Endothelial cell of umbilical vein (primary cell): ENCODE data around the gene SH3YL1. TPM values are rescaled to one million over a fixed set of nuclear protein-coding genes. Genes with fewer than 3 reads are reported as not detected.

Experiments used
- BruUV-seq: library from RNA; stranded (reverse); fragments of 400-500 nt; replicated peaks from 2 replicates; lab custom pipeline; 2021; lab: Mats Ljungman, UMichigan
- CTCF ChIA-PET: fragments of 300-600, 350-600 bp; sonication (Branson Sonifier 250); formaldehyde crosslinking; loops from one replicate; lab custom pipeline; 2021; ENCODE audit warnings: antibody characterized with exemption, inconsistent platforms; lab: Charles Lee
- POLR2A ChIA-PET: fragments of 300-600, 350-600 bp; sonication (Branson Sonifier 250); formaldehyde crosslinking; loops from one replicate; lab custom pipeline; 2021; ENCODE audit warnings: antibody characterized with exemption, inconsistent platforms; lab: Charles Lee
- DNase-seq: peaks from one replicate; pipeline ENCODE4 v3.0.0-alpha.2; 2011; ENCODE audit warnings: low read depth, low spot score
- FAIRE-seq: peaks from 2 replicates; lab custom pipeline; 2011; peaks lifted over from hg19 to GRCh38; lab: Jason Lieb, UNC
- H2AFZ ChIP-seq: 2 replicates; pipeline ENCODE4 v1.6.0; 2012; ENCODE audit warnings: low read depth, low read length, control low read depth, inconsistent platforms
- H3K27ac ChIP-seq: 2 replicates; pipeline ENCODE4 v1.5.1; 2011; ENCODE audit warnings: low read depth, mild to moderate bottlenecking, control low read depth, low read length, moderate library complexity; ENCODE audit not compliant: insufficient read depth
- H3K27me3 ChIP-seq, 2 experiments: 2 replicates each; pipeline versions ENCODE4 v1.6.0 to v1.6.1; 2011; ENCODE audit warnings: low read length in 2 of 2, mixed read lengths in 1 of 2; ENCODE audit not compliant: control insufficient read depth in 2 of 2, insufficient read depth in 2 of 2
- H3K36me3 ChIP-seq, 2 experiments: 2 replicates in 1 of 2; 3 replicates in 1 of 2; pipeline ENCODE4 v1.5.1; 2011; ENCODE audit warnings: low read length in 2 of 2, mild to moderate bottlenecking in 1 of 2, moderate library complexity in 1 of 2; ENCODE audit not compliant: control insufficient read depth in 2 of 2, insufficient read depth in 2 of 2; ENCODE audit errors: extremely low read depth in 1 of 2
- H3K4me1 ChIP-seq: 3 replicates; pipeline ENCODE4 v1.5.1; 2011; ENCODE audit warnings: mild to moderate bottlenecking, low read length; ENCODE audit not compliant: control insufficient read depth, insufficient read depth; ENCODE audit errors: extremely low read depth
- H3K4me2 ChIP-seq: 2 replicates; pipeline ENCODE4 v1.6.1; 2011; ENCODE audit warnings: low read length, control low read depth, mixed read lengths; ENCODE audit not compliant: insufficient read depth
- H3K4me3 ChIP-seq, 3 experiments: fragments of 200-600 bp in 1 of 3; sonication (generic), shearing (Covaris generic) in 1 of 3; replicated peaks in 1 of 3; 2 replicates each; pipeline ENCODE4 v1.5.1; 2011 to 2016; ENCODE audit warnings: control low read depth in 3 of 3, low read length in 3 of 3, mild to moderate bottlenecking in 2 of 3, inconsistent platforms in 1 of 3, low read depth in 1 of 3, moderate library complexity in 1 of 3; ENCODE audit not compliant: insufficient read depth in 1 of 3
- H3K79me2 ChIP-seq: 2 replicates; pipeline ENCODE4 v1.6.0; 2012; ENCODE audit warnings: low read length, inconsistent platforms; ENCODE audit not compliant: control insufficient read depth, insufficient read depth
- H3K9ac ChIP-seq: replicated peaks from 2 replicates; pipeline ENCODE3; 2011; ENCODE audit warnings: low read length, control low read depth; ENCODE audit not compliant: insufficient read depth; ENCODE audit errors: extremely low read depth
- H3K9me1 ChIP-seq: replicated peaks from 3 replicates; pipeline ENCODE4 v1.6.0; 2011; ENCODE audit warnings: mild to moderate bottlenecking, low read length; ENCODE audit not compliant: control insufficient read depth, insufficient read depth; ENCODE audit errors: extremely low read depth
- H3K9me3 ChIP-seq: replicated peaks from 2 replicates; pipeline ENCODE4 v1.5.1; 2012; ENCODE audit warnings: low read length, inconsistent platforms; ENCODE audit not compliant: control insufficient read depth, insufficient read depth
- H4K20me1 ChIP-seq: replicated peaks from 2 replicates; pipeline ENCODE3; 2011; ENCODE audit warnings: mild to moderate bottlenecking, low read length; ENCODE audit not compliant: control insufficient read depth, insufficient read depth; ENCODE audit errors: extremely low read depth
- EZH2 ChIP-seq: IDR thresholded peaks from 2 replicates; pipeline ENCODE4 v1.6.1; 2012; ENCODE audit warnings: borderline replicate concordance, low read depth, mild to moderate bottlenecking, moderate library complexity, low read length, inconsistent platforms; ENCODE audit not compliant: severe bottlenecking
- MYC ChIP-seq: IDR thresholded peaks from one replicate; pipeline ENCODE4 v1.6.1; 2011; ENCODE audit warnings: mild to moderate bottlenecking, low read depth, low read length
- dilution Hi-C: fragments of 300-500 bp; cut with MboI; formaldehyde crosslinking; loops from one replicate; pipeline ENCODE4 v1.15.0; 2019; ENCODE audit warnings: low sequenced_read_pairs; ENCODE audit not compliant: extremely low pct_ligation_motif_present
- intact Hi-C: fragments of 100-400 bp; cut with micrococcal nuclease; formaldehyde crosslinking; loops from one replicate; pipeline ENCODE4 v1.10.0; 2022
- polyA plus RNA-seq, 4 experiments: library from polyadenylated mRNA; depleted of rRNA in 3 of 4; stranded (reverse) in 3 of 4; unstranded in 1 of 4; fragments of >200 nt; gene quantifications; 2 replicates each; pipeline versions ENCODE4 v1.2.1 to v1.2.3, GENCODE V29; 2011 to 2012; ENCODE audit warnings: missing spikeins in 1 of 4
- total RNA-seq: library from RNA; stranded (reverse); gene quantifications from 2 replicates; pipeline ENCODE4 v1.2.3, GENCODE V29; 2021
- TF ChIP-seq, protein P1 (sequence below): IDR thresholded peaks from 2 replicates; pipeline ENCODE4 v1.6.1; 2011; ENCODE audit not compliant: insufficient read depth, insufficient read length

Gene SH3YL1
- total and polyA plus RNA-seq, 2 donors (not counting 3 experiments of a cell fraction or from before 2014, with no cell fraction given), result 12.5 to 22.4 TPM

DNA sequence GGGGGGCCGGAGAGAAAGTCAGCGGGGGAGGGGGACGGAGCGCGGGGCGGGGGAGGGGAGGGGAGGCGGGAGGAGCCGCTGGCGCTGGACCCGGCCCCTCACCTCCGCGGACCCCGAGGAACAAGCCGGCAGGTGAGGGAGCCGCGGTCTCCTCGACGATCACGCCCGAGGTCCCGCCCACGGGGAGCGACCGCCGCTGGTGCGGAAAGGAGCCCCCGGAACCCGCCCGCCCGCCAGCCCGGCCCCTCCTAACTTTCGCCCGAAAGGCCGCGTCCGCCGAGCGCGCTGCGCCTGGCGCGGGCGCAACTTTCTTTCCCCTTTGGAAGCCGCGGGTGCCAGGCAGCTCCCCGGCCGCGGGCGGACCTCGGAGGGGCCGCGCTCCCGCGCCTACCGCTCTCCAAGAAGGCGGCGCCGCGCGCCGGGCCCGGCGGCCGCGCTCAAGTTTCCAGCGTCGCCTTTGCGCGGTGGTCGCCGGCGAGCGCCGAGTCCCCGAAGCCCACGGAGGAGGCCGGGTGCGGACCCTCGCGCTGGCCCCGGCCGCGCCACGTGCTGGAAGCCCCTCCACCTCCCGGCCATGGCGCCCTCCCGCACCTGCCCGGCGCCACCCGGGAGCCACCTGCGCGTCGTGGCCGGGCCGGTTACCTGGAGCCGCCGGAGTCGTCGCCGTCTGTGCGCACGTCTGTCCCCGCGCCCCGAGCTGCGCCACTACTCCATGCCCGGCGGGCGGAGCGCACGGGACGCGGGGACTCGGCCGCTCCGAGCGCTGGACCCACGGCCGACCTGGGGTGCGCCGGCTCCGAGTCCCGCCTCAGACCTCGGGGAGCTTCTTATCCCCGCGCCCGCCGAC is 24.3 kb upstream of the SH3YL1 start, which contains the start of gene ALKAL2:
Gene ALKAL2, minus strand, starts transcription at position 181 of the 847 bp plus-strand sequence. CDS start 256 bp downstream, outside the sequence.
- intact Hi-C loops, result no loop called here
- Histone ChIP-seq H3K27ac (no peak within 1 kb of the TSS), H3K9ac (no peak within 1 kb of the TSS), H3K79me2 (no peaks in the 10 kb centered on the region), H3K36me3 (no peaks in the 10 kb centered on the region), H3K4me3 (peak within 1 kb of the TSS in 1 of 3 experiments; percentile 6), H3K4me2 (peak within 1 kb of the TSS; percentile 6), H3K27me3 (peaks cover 16 to 37% of the 10 kb centered on the region in 2 experiments), H3K9me1 (no peaks in the 10 kb centered on the region), H2AFZ (no peak within 1 kb of the TSS), H3K4me1 (peaks cover 3% of the 10 kb centered on the region), H3K9me3 (no peaks in the 10 kb centered on the region), H4K20me1 (no peaks in the 10 kb centered on the region)
- POLR2A ChIA-PET, result no interaction called here
- dilution Hi-C loops, result no loop called here
- CTCF ChIA-PET, result interaction anchor here (1.3 kb wide), 1 partner anchor 41 kb away, joined by 7 read pairs; no protein-coding TSS in a partner anchor
- no peak for DNase-seq
- no TSS peak for BruUV-seq
- no peak for FAIRE-seq
- TF ChIP-seq, protein P1, sequence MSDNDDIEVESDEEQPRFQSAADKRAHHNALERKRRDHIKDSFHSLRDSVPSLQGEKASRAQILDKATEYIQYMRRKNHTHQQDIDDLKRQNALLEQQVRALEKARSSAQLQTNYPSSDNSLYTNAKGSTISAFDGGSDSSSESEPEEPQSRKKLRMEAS, result no peak
- peak; percentile 90 for TF ChIP-seq EZH2

GRCh38 chr2:287471-287885 is 23.6 kb upstream of the SH3YL1 start:
- Histone ChIP-seq H3K36me3 (no peaks in the 10 kb centered on the region), H3K27me3 (peaks cover 14 to 37% of the 10 kb centered on the region in 2 experiments), H3K4me3 (no peak overlapping the region), H3K27ac (no peak overlapping the region), H3K4me1 (peaks cover 3% of the 10 kb centered on the region), H3K4me2 (peak overlapping the region; percentile 6), H3K9me3 (no peaks in the 10 kb centered on the region), H3K9ac (no peak overlapping the region), H3K9me1 (no peaks in the 10 kb centered on the region), H2AFZ (no peak overlapping the region), H4K20me1 (no peaks in the 10 kb centered on the region), H3K79me2 (no peaks in the 10 kb centered on the region)
- no peak for TF ChIP-seq MYC
- POLR2A ChIA-PET, result no interaction called here
- DNase-seq, result peak; percentile 10
- dilution Hi-C loops, result no loop called here
- FAIRE-seq, result no peak
- intact Hi-C loops, result no loop called here
- CTCF ChIA-PET, result interaction anchor here (1.3 kb wide), 1 partner anchor 41 kb away, joined by 7 read pairs; no protein-coding TSS in a partner anchor
- no TSS peak for BruUV-seq
